ENCODE results near the gene KRT31.

The KRT31 gene

GRCh38 chr17:41407226-41407625, 9.8 kb upstream of the KRT31 start:
- ChIA-PET POLR2A (no interaction called here), CTCF (interaction anchor here (1.2 to 1.4 kb wide), 2 partner anchors 25 to 85 kb away, joined by 4 read pairs; partner anchors contain the start of gene KRT34)

GRCh38 chr17:41406205-41406604, 8.8 kb upstream of the KRT31 start:
- ChIA-PET POLR2A (no interaction called here), CTCF (interaction anchor here (1.3 to 3.5 kb wide), 3 partner anchors 10 to 143 kb away, joined by 3 to 26 read pairs (median 10); no protein-coding TSS in a partner anchor)
- TF ChIP-seq CTCF (IDR thresholded peaks at IDR 0.05; ENCODE audit: insufficient read depth, low read length, missing control alignments) = peak; percentile 5
- no peak overlapping the region for H3K4me3 ChIP-seq (ENCODE audit: low read depth, low read length)
- DNase-seq (ENCODE audit: low read depth, low spot score) = no peak

More at GRCh38 chr17:41407226-41407625, 9.8 kb upstream of the KRT31 start:
- no peak overlapping the region for H3K4me3 ChIP-seq (ENCODE audit: low read depth, low read length)
- no peak for DNase-seq (ENCODE audit: low read depth, low spot score)
- no peak for TF ChIP-seq CTCF (IDR thresholded peaks at IDR 0.05; ENCODE audit: insufficient read depth, low read length, missing control alignments)

- CTCF ChIA-PET = interaction anchor here (0.7 to 3.5 kb wide), 16 partner anchors 9 to 548 kb away, joined by 3 to 26 read pairs (median 5); partner anchors contain the start of gene KRT34
- TF ChIP-seq CTCF (IDR thresholded peaks at IDR 0.05; ENCODE audit: insufficient read depth, low read length, missing control alignments) = no peak
Measured at GRCh38 chr17:41404024-41404671, 6.7 kb upstream of the KRT31 start.

GRCh38 chr17:41403404-41404023, 6.1 kb upstream of the KRT31 start:
- no peak overlapping the region for H3K4me3 ChIP-seq (ENCODE audit: low read depth, low read length)
- no peak for DNase-seq (ENCODE audit: low read depth, low spot score)
- CTCF ChIA-PET = interaction anchor here (0.7 to 3.5 kb wide), 13 partner anchors 10 to 547 kb away, joined by 3 to 26 read pairs (median 5); partner anchors contain the start of gene KRT34
- POLR2A ChIA-PET = interaction anchor here (1.0 to 1.9 kb wide), 4 partner anchors 10 to 36 kb away, joined by 4 to 9 read pairs (median 4); partner anchors contain the start of gene KRT34
- TF ChIP-seq CTCF (IDR thresholded peaks at IDR 0.05; ENCODE audit: insufficient read depth, low read length, missing control alignments) = no peak

More at GRCh38 chr17:41404024-41404671, 6.7 kb upstream of the KRT31 start:
- no peak overlapping the region for H3K4me3 ChIP-seq (ENCODE audit: low read depth, low read length)
- DNase-seq (ENCODE audit: low read depth, low spot score) = peak; percentile 80
- POLR2A ChIA-PET = interaction anchor here (1.0 to 1.9 kb wide), 5 partner anchors 9 to 36 kb away, joined by 3 to 9 read pairs (median 4); partner anchors contain the start of gene KRT34

- ChIA-PET POLR2A (no interaction called here), CTCF (interaction anchor here (1.4 kb wide), 2 partner anchors 10 to 261 kb away, joined by 3 read pairs; no protein-coding TSS in a partner anchor)
- no peak overlapping the region for H3K4me3 ChIP-seq (ENCODE audit: low read depth, low read length)
- DNase-seq (ENCODE audit: low read depth, low spot score) = no peak
- no peak for TF ChIP-seq CTCF (IDR thresholded peaks at IDR 0.05; ENCODE audit: insufficient read depth, low read length, missing control alignments)
Measured at GRCh38 chr17:41402161-41402560, 4.8 kb upstream of the KRT31 start.

GRCh38 chr17:41396340-41396739, 1.1 kb downstream of the KRT31 start:
- no peak overlapping the region for H3K4me3 ChIP-seq (ENCODE audit: low read depth, low read length)
- CTCF ChIA-PET = interaction anchor here (1.0 kb wide), 1 partner anchor 10 kb away, joined by 3 read pairs; no protein-coding TSS in a partner anchor
- no peak for TF ChIP-seq CTCF (IDR thresholded peaks at IDR 0.05; ENCODE audit: insufficient read depth, low read length, missing control alignments)
- DNase-seq (ENCODE audit: low read depth, low spot score) = no peak
- POLR2A ChIA-PET = no interaction called here
